NCI-H1048 (cell line): ENCODE data around the gene BRICD5.

Source experiments
- DNase-seq: peaks from one replicate; lab custom pipeline; 2025; lab: John Stamatoyannopoulos, UW

Gene BRICD5

DNA sequence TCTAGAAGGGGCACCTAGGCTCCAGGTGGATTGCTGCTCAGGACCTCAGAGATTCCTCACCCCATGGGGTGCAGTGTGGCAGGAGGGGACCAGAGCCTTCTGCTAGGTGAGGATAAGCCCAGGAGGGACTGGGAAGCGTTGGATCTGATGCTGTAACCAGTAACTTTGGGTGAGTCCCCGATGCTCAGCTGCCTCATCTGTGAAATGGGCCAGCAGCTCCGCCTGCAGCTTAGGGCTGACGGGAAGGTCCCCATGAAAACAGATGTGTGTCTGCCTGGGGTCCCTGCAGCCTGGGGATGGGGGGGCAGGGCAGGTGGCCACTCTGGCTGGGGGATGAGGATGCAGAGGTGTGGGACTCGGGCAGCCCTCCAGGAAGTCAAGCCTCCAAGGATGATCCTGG is 11.6 kb downstream of the BRICD5 start:
- DNase-seq = no peak

DNA sequence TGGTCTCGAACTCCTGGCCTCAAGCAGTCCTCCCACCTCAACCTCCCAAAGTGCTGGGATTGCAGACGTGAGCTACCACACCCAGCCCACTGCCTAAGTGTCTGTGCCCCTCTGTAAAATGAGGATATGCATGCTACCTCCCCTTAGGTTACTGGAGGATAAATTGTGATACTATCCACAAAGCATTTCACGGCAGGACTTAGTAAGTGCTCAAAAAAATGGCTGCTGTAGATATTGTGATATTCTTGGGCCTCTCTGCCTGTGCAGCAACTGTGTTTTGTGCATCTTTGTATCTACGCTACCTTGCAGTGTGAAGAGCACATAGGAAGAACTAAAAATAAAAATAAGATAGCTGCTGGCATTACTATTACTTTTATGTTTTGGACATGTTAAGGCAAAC is 12.4 kb downstream of the BRICD5 start:
- DNase-seq = no peak

DNA sequence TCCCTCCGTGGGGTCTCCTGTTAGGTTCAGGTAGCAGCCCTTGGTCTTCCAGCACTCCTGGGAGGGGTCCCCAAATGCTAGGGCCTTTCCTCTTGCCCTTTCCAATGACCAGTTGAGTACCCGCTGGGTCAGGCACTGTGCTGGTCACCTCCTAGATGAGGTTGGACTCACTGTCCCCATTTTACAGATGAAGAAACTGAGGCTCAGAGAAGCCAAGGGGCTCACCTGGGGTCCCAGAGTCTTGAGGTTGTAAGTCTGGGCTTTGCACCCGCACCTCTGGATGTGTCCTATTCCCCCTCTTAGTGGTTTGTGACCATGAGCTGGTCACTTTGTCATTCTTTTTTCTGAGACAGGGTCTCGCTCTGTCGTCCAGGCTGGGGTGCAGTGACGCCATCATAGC is 12.9 kb downstream of the BRICD5 start:
- no peak for DNase-seq

DNA sequence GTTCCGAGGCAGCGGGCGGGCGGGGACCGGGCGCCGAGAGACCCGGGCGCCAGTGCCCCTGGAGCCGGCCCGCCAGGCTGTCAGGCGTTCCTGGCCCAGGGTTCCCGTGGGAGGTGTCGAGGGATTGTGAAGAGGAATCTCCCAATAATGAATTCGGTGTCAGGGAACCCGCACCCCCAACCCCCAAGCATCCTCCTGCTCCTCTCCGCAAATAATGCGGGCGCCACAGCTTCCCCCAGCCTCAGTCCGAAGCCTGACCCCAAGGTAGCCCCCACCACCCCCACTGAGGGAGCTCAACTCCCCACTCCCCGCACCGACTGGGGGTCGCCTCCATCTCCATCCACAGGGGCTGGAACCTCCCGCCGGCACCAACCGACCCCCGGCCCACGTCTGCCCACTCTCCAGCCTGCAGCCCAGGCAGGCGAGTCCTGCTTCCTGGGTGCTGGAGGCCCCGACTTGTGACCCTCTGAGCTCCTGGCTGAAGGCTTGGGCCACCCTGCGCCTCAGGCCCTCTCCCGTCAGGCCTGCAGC is 13.6 kb downstream of the BRICD5 start:
- no peak for DNase-seq

DNA sequence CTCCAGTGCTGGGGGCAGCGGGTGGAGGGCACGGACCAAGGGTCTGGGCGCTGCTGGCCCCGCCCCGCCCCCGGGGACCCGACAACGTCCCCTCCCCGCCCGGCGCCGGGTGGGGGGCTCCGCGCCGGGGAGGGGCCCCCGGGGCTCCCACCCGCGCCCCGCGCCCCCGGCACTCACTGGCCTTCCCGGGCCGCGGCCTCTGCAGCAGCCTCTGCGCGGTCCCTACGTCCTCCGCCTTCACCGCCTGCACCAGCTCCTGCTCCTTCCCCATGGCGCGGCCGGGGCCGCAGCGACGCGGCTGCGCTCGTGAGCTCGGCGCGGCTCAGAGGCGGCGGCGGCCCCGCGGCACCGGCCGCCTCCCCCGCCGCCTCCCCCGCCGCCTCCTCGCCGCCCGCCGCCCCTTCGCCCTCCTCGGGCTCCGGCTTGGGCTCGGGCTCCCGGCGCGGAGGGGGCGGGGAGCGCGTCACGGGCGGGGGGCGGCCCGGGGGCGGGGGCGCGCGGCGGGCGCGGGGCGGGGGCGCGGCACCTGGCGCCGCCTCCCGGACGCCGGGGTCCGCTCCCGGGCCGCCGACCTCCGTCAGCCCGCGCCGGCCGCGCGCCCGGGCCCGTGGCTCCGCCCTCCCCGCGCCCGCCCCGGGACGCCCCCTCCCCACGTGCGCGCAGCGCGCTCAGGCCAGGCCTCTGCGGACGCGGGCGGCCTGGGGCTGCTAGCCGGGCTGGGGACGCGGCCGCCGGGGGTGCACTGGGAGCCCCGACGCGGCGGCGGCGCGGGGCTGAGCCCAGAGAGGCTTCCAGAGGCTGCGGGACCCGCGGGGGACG is 14.3 kb downstream of the BRICD5 start, which contains the start of gene CASKIN1:
Gene CASKIN1 (minus strand): TSS at position 444 of the 819 bp plus-strand sequence. CDS start 173 bp downstream, at position 271.
- DNase-seq = no peak

DNA sequence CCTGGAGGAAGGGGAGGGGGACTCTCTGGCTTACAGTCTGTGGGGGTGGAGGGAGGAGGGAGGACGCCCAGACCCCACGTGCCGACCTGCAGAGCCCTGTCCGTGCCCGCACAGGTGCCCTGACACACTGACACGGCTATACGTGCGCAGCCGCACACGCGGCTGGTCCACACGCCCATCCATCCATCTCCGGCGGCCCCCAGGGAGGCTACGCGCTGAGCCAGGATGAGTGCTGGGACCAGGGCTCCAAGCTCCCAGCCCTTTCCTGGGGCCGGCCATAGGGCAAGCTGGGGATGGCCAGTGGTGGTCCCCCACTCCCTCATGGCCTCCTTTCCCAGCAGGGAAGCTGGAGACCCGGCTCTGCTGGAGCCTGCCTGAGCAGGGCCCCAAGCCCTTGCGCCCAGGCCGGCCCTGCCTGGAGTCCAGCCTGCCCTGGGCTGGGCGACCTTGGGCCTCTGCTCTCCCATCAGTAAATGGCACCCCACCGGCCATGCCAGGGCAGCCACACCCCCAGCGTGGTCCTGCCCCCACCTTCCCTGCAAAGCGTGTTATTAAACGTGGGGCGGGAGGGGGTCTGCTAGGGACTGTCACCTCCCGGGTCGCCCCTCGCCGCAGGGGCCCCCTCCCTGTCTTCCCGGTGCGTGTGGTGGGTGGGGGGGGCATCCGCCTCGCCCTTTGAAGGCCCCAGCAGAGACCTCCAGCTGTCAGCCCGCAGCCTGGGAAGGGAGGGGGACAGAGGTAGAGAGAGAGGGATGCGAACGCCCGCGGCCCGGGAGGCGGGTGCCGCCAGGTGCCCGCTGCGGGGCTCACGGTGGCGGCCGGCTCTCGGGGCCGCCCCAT is 15.1 kb downstream of the BRICD5 start:
- DNase-seq = no peak

DNA sequence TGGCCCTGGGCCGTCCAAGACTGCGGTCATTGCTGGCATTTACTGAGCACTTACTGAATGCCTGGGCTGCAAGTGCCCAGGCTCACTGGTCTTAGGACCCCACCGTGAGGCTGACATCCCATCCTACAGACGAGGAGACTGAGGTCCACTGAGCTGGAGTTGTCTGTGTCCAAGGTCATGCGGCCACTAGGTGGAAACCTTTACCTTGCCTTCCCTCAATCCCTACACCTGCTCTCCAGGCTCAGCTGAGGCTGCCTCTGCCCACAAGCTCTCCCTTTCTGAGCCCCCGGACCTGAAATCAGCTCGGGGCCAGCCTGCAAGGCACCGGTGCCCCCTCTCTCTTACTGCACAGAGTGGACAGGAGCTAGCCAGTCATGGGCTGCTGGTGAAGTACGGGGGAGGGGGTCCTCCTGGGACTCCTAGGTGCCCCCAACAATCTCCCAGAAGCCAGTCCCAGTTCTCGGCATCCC is 15.8 kb downstream of the BRICD5 start:
- no peak for DNase-seq

DNA sequence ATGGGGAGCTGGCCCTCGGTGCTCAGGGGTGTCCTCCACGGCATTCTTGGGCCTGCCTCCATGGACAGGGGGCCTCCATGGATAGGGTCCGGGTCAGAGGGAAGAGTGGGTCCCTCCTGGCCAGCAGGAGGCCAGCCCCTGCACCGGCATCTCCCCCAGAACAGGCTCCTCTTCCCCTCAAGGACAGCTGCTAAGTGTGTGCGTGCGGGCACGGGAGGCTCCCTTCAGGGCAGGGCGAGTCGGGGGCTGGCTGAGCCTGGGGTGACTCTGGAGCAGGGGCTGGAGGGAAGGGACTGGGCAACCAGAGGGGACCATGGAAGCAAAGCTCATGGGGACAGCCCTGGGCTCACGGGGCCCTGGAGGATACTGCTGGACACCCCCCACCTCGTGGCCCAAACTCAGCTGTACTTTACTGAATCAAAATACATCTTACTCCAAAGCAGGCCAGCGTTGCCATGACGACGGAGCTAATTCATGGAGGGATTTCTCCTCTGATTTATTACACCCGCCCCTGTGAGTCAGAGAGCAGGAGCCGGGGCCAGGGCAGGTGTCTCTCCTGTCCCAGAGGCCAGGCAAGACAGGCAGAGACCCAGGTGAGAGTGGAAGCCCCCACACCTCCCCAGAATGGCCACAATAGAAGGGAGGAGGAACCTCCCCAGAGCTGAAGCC is 16.4 kb downstream of the BRICD5 start:
- DNase-seq = no peak

DNA sequence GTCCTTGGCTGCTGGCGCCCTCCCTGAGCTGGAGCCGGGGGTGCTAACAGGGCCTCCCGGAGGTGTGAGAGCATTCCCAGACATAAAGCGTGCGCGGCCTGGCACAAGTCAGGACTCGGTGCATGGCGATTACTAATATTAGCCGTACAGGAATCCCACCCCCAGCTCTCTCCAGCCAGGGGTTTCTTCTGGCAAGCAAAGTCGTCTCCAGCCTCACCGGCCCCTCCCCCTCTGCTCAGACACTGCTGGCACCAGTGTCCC is 19.3 kb downstream of the BRICD5 start:
- no peak for DNase-seq

DNA sequence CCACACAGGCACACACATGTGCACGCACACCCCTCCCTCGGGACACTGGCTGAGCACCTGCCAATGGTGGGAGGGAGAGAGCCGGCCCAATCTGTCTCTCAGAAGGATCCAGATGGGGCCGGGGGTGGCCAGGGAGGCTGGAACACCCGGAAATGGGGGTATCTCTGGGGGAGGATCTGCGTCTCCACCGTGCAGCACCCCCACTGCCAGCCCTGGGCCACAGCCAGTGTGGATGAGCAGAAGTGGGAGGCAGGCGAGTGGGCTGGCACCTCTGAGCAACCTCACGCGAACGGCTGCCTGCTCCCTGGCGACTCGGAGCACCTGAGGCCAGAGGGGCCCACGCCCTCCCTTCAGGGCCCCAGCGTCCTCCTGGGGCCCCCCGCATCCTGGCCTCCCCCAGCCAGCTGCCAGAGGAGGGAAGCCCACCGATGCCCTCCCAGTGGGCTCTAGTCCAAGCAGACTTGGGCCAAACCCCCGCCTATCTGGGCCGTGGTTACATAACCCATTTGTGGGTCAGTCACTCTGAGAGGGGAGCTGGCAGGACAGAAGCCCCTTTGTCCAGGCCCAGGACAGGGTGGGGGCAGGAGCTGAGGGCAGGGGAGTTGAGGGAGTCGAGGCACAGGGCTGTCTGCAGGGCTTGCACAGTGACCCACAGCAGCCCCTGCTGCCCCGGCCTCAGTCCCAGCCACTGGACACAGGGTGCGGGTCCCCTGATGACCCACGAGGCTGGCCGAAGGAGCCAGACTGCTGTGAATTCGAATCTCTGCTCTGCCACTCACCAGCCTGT is 19.8 kb downstream of the BRICD5 start:
- no peak for DNase-seq

DNA sequence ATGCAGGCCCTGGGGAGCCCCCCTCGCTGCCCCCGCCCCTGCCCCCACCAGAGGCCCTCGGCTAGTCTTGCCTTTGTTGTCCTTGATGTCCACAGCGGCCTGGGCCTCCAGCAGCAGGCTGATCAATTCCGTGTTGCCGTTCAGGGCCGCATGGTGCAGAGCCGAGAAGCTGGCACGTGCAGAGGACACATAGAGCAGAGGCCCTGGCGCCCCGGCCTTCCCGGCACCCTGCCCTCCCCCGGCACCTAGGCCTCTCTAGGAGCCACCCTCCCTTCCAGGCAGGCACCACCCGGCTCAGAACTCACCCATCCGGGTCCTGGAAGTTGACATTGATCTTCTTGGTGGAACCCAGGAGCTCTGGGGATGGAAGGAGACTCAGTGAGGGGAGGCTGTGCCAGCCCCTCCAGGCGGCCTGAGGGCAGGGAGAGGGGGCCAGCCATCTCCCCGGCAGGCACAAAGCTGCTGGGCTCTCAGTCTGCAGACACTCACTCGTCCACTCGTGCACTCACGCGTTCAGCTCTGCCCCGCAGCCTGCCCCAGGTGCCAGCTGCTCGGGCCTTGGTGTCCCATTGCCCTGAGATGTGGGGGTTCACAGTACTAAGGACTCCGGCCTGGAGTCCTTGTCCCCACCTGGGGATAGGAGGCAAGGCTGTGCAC is 20.5 kb downstream of the BRICD5 start:
- no peak for DNase-seq

DNA sequence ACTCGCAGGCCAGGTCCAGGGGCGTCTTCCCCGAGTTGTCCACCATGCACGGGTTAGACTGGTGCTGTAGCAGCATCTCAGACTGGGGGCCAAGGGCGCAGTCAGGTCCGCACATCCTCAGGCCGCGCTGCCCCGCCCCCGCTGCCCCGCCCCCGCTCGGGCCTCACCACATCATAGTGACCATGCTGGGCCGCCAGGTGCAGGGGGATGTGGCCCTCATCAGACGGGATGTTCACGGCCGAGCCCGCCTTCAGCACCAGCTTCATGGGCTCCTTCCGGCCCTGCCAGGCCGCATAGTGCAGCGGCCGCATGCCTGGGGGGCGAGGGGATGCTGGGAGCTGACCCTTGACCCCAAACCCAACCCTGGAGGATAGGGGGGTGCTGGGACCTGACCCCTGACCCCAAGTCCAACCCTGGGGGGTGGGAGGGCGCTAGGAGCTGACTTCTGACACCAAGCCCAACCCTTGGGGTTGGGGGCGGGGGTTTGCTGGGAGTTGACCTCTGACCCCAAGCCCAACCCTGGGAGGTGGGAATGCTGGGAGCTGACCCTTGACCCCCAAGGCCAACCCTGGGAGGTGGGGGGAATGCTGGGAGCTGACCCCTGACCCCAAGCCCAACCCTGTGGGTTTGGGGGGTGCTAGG is 21.3 kb downstream of the BRICD5 start:
- DNase-seq = no peak

DNA sequence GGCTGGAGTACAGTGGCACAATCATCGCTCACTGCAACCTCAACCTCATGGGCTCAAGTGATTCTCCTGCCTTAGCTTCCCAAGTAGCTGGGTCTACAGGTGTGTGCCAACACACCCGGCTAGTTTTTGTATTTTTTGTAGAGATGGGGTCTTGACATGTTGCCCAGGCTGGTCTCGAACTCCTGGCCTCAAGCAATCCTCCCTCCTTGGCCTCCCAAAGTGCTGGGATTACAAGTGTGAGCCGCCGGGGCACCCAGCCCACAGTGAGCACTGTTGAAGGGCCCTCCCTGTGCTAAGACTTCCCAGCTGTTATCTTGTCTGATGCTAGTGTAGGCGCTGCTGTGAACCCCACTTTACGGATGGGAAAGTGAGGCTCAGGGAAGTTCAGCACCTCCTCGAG is 22.3 kb downstream of the BRICD5 start:
- no peak for DNase-seq

DNA sequence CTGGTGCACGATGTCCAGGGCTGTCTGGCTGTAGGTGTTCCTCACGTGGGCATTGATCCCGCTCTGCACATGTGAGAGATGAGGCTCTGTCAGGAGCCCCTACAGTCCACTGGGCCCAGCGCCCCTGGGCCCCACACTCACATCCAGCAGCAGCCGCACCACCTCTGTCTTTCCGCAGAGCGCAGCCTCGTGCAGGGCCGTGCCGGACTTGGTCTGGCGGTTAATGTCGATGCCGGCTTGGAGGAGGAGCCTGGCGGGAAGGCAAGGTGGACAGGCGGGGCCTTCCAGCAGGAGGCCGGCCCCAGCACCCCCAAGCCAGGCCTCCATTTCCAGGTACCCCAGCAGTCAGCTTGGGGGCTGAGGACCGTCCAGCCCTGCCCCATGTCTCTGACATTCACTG is 23.5 kb downstream of the BRICD5 start:
- DNase-seq = no peak

DNA sequence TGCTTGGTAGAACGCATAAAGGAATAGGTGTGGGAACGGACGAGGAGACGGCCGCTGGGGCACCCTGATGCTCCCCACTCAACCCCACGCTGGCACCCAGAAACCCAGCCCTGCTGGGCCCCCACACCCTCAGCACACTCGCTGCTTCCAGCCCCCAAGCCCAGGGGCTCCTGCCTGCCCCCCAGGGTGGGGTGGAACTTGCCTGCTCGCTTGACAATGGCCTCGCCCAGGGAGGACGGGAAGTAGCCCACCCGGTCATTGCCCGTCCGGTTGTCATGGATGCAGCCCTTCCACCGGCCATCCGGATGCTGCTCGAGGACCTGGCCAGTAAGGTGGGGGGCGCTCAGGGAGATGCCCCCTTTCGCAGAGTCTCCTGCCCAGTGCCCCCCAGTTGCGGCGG is 24.2 kb downstream of the BRICD5 start:
- DNase-seq = no peak

DNA sequence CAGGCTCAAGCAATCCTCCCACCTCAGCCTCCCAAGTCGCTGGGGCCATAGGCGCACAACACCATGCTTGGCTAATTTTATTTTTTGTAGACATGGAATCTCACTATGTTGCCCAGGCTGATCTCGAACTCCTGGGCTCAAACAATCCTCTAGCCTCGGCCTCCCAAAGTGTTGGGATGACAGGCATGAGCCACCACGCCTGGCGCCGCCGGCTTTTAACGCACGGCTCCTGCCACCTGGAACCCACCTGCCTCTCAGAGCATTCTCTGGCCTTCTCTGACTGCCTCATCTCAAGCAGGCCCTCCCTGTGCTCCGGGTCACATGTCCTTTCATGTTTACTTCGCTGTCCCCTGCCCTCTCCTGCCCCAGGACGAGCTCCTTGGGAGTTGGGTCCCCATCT is 24.6 kb downstream of the BRICD5 start:
- DNase-seq = no peak

DNA sequence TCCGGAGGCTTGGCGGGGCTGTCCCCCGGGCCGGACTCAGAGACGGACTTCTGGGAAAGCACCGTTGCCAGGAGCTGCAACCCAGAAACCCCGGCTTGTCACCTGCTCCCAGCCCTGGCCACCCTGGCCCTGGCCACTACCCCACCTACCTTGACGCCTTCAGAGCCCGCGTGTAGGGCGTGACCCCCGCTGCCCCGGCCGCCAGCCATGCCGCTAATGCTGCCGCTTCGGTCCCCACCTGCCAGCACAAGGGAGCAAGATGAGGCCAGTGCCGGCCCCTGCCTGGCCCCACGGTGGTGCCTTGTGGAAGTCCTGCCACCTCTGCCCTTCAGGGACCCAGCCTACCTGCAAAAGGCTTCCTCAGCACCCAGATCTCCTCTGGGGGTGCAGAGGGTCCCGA is 25.7 kb downstream of the BRICD5 start:
- DNase-seq = no peak

DNA sequence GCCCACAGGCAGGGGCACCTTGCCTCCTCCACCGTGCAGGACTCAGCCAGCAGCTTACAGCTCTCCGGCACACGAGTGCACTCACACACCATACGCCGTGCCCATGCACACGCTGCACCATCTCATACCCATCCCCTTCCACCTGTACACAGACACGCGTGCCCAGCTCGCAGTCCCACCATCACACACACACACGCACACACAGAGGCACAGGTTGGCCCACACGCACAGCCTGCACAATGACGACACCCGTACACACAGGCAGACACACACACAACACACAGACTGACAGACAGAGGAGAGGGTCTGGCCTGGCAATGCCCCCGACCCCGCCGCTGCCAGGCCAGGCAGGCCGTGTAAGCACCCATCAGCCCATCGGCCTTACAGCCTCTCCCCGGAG is 26.3 kb downstream of the BRICD5 start:
- DNase-seq = no peak

DNA sequence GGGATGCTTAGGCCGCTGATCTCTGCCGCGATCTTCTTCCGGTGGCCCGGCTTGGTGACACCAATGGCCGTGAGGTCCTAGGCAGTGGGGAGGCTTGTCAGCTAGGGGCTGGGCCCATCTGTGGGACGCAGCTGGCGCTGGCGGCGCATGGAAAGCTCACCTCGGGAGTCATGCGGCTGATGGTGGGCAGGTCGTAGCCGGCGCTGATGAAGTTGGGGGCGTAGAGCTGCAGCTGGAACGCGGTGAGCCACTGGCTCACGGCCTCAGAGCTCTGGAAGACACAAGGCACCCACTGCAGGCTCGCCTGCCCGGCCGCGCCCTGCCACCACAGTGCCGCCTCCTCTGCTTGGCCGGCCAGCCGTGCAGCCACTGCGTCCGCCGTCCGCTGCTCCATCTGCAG is 27.0 kb downstream of the BRICD5 start:
- no peak for DNase-seq

DNA sequence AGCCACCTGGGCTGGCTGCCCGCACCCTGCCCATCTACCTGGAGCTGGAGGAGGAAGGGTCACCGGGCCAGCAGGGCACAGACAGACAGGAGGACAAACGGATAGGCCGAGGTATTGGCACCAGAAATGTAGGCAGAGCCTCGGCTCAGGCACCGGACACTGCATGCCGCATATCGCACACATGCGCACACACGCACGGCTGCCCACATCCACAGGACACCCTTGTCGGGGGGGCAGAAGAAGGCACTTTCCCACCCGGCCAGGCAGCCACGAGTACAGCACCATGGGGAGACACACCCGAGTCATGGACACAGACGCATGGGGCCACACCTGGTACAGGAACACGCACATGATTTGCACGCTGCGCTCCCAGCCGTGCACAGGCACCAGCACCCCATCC is 28.7 kb downstream of the BRICD5 start:
- DNase-seq = no peak
